HepG2 (cell line): Measurements from ENCODE around the gene RNF150.

Experiments
- CCAR2 ChIP-seq: fragments of 200-400 bp; formaldehyde crosslinking; optimal IDR thresholded peaks from 2 replicates; pipeline ENCODE3; 2018; ENCODE audit warnings: low read depth, mild to moderate bottlenecking, low read length, moderate library complexity
- NR2F6 ChIP-seq, 2 experiments: IDR thresholded peaks; 2 replicates each; pipeline ENCODE4 v1.6.1; 2016; ENCODE audit warnings: antibody characterized with exemption in 1 of 2, mild to moderate bottlenecking in 1 of 2
- PITX1 ChIP-seq: sonication (generic); formaldehyde crosslinking; IDR thresholded peaks from 2 replicates; pipeline ENCODE4 v1.5.1; 2020; ENCODE audit warnings: mild to moderate bottlenecking, missing genetic modification reagents
- POLR2A ChIP-seq, 2 experiments: IDR thresholded peaks; 2 replicates each; pipeline ENCODE4 v1.6.1; 2011; ENCODE audit warnings: low read depth in 2 of 2, low read length in 2 of 2, mild to moderate bottlenecking in 1 of 2, moderate library complexity in 1 of 2; ENCODE audit not compliant: insufficient read depth in 1 of 2
- ZNF12 ChIP-seq: sonication (generic); formaldehyde crosslinking; IDR thresholded peaks from 2 replicates; pipeline ENCODE4 v1.5.0; 2020; ENCODE audit warnings: missing genetic modification reagents
- ZNF274 ChIP-seq: sonication (generic); formaldehyde crosslinking; IDR thresholded peaks from 2 replicates; pipeline ENCODE4 v1.5.1; 2020; ENCODE audit warnings: mild to moderate bottlenecking, missing genetic modification reagents
- ZNF337 ChIP-seq: sonication (generic); formaldehyde crosslinking; IDR thresholded peaks from 2 replicates; pipeline ENCODE4 v1.5.1; 2020; ENCODE audit warnings: missing genetic modification reagents, low read depth, mild to moderate bottlenecking, borderline replicate concordance
- ZNF556 ChIP-seq: sonication (generic); formaldehyde crosslinking; IDR thresholded peaks from 2 replicates; pipeline ENCODE4 v1.4.0; 2020; ENCODE audit warnings: mild to moderate bottlenecking, missing genetic modification reagents, borderline replicate concordance
- ZNF790 ChIP-seq: sonication (generic); formaldehyde crosslinking; IDR thresholded peaks from 2 replicates; pipeline ENCODE4 v1.8.0; 2022; ENCODE audit warnings: missing genetic modification reagents, mild to moderate bottlenecking, borderline replicate concordance
- TF ChIP-seq, protein P1 (sequence below): sonication (generic); formaldehyde crosslinking; IDR thresholded peaks from 2 replicates; pipeline ENCODE4 v1.4.0; 2020; ENCODE audit warnings: low read depth, missing genetic modification reagents
- TF ChIP-seq, protein P2 (sequence below): sonication (generic); formaldehyde crosslinking; IDR thresholded peaks from 2 replicates; pipeline ENCODE4 v1.4.0; 2020; ENCODE audit warnings: missing genetic modification reagents
- TF ChIP-seq, protein P3 (sequence below), 2 experiments: sonication (generic) in 1 of 2; formaldehyde crosslinking in 1 of 2; IDR thresholded peaks; 2 replicates each; pipeline versions ENCODE4 v1.4.0 to v1.6.1; 2016 to 2020; ENCODE audit warnings: borderline replicate concordance in 1 of 2, low read depth in 1 of 2, mild to moderate bottlenecking in 1 of 2, missing genetic modification reagents in 1 of 2

DNA sequence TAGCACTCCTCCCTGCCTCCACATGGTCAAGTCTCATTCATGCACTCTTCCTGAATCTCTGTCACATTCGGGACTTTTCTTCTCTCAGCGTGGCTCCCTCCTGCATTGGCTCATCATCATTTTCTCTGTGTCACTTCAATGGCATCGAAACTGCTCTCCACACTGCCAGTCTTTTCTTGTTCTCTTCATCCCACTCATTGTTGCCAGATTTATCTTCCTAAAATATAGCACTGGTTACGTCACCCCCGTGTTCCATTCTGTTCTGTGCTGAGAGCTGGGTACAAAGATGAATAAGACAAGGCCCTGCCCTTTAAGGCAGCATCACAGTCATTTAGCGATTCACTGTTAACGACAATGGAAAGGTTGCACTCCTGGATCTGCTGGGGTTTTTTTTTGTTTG, 202.7 kb downstream of the RNF150 start:
- TF ChIP-seq POLR2A (IDR thresholded peaks at IDR 0.05; ENCODE audit: insufficient read depth in 1 of 2, low read depth in 2 of 2, low read length in 2 of 2) (no peak), ZNF274 (CRISPR knock-in tag) (no peak), ZNF337 (no peak), CCAR2 (no peak), ZNF12 (no peak), ZNF556 (CRISPR knock-in tag) (no peak), PITX1 (CRISPR knock-in tag) (no peak), ZNF790 (CRISPR knock-in tag) (no peak), NR2F6 (IDR thresholded peaks at IDR 0.05) (no peak), NR2F6 (CRISPR knock-in tag; IDR thresholded peaks at IDR 0.05) (no peak)
- TF ChIP-seq, protein P1, sequence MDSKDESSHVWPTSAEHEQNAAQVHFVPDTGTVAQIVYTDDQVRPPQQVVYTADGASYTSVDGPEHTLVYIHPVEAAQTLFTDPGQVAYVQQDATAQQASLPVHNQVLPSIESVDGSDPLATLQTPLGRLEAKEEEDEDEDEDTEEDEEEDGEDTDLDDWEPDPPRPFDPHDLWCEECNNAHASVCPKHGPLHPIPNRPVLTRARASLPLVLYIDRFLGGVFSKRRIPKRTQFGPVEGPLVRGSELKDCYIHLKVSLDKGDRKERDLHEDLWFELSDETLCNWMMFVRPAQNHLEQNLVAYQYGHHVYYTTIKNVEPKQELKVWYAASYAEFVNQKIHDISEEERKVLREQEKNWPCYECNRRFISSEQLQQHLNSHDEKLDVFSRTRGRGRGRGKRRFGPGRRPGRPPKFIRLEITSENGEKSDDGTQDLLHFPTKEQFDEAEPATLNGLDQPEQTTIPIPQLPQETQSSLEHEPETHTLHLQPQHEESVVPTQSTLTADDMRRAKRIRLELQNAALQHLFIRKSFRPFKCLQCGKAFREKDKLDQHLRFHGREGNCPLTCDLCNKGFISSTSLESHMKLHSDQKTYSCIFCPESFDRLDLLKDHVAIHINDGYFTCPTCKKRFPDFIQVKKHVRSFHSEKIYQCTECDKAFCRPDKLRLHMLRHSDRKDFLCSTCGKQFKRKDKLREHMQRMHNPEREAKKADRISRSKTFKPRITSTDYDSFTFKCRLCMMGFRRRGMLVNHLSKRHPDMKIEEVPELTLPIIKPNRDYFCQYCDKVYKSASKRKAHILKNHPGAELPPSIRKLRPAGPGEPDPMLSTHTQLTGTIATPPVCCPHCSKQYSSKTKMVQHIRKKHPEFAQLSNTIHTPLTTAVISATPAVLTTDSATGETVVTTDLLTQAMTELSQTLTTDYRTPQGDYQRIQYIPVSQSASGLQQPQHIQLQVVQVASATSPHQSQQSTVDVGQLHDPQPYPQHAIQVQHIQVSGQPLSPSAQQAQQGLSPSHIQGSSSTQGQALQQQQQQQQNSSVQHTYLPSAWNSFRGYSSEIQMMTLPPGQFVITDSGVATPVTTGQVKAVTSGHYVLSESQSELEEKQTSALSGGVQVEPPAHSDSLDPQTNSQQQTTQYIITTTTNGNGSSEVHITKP (CRISPR knock-in tag): no peak
- TF ChIP-seq, protein P2, sequence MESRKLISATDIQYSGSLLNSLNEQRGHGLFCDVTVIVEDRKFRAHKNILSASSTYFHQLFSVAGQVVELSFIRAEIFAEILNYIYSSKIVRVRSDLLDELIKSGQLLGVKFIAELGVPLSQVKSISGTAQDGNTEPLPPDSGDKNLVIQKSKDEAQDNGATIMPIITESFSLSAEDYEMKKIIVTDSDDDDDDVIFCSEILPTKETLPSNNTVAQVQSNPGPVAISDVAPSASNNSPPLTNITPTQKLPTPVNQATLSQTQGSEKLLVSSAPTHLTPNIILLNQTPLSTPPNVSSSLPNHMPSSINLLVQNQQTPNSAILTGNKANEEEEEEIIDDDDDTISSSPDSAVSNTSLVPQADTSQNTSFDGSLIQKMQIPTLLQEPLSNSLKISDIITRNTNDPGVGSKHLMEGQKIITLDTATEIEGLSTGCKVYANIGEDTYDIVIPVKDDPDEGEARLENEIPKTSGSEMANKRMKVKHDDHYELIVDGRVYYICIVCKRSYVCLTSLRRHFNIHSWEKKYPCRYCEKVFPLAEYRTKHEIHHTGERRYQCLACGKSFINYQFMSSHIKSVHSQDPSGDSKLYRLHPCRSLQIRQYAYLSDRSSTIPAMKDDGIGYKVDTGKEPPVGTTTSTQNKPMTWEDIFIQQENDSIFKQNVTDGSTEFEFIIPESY (CRISPR knock-in tag): no peak
- TF ChIP-seq, protein P3, sequence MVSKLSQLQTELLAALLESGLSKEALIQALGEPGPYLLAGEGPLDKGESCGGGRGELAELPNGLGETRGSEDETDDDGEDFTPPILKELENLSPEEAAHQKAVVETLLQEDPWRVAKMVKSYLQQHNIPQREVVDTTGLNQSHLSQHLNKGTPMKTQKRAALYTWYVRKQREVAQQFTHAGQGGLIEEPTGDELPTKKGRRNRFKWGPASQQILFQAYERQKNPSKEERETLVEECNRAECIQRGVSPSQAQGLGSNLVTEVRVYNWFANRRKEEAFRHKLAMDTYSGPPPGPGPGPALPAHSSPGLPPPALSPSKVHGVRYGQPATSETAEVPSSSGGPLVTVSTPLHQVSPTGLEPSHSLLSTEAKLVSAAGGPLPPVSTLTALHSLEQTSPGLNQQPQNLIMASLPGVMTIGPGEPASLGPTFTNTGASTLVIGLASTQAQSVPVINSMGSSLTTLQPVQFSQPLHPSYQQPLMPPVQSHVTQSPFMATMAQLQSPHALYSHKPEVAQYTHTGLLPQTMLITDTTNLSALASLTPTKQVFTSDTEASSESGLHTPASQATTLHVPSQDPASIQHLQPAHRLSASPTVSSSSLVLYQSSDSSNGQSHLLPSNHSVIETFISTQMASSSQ (IDR thresholded peaks at IDR 0.05; ENCODE audit: low read depth): no peak
- TF ChIP-seq, protein P3 (CRISPR knock-in tag; IDR thresholded peaks at IDR 0.05; ENCODE audit: borderline replicate concordance): no peak
